Activated CD8-positive, alpha-beta memory T cell treated with anti-CD3 and anti-CD28 coated beads for 36 hours (primary cell): ENCODE results near the gene WWC1. TPM values are rescaled to one million over a fixed set of nuclear protein-coding genes. Genes with fewer than 3 reads are reported as not detected.

Experiments
- CTCF ChIA-PET: fragments of 350-600 bp; sonication (Branson Sonifier 250); formaldehyde crosslinking; loops from one replicate; lab custom pipeline; 2021; ENCODE audit warnings: antibody characterized with exemption; lab: Charles Lee
- POLR2A ChIA-PET: fragments of 350-600 bp; sonication (Branson Sonifier 250); formaldehyde crosslinking; loops from one replicate; lab custom pipeline; 2021; ENCODE audit warnings: antibody characterized with exemption; lab: Charles Lee
- total RNA-seq, 2 experiments: library from RNA; stranded (reverse); gene quantifications; one replicate each; pipeline ENCODE4 v1.2.3, GENCODE V29; 2021

Gene WWC1
- 1 to 10 TPM; 1.9 to 3.2 TPM for total RNA-seq

DNA sequence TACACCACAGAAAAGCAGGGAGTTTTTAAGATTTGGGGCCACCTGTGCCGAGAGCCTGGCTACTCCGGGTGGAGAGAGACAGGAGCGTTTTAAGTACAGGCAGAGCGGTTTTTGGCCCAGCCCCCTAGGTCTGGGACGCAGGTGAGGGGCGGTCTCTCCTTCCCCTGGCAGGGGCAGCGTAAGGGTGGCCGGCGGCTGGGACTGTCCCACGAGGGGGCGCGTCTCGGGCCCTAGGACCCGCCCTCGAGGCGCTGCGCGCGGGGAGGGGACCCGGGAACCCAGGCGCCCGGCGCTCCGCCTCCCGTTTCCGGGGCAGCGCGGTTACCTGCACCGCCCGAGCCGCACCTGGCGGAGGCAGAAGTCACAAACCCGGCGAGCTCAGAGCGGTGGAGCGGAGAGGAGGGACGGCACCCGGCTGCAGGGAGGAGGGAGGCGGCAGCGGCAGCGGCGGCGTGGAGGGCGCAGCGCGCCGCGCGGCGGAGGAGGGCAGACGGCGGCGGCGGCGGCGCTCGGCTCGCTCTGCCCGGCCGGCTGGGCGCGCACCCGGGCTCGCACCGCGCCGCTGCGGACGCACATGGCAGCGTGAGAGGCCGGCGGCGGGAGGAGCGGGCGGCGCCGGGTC, at the start of gene WWC1:
Gene WWC1, plus strand, starts transcription at position 304 of the 622 bp plus-strand sequence. CDS start 508 bp downstream, outside the sequence.
- CTCF ChIA-PET: no interaction called here

GRCh38 chr5:168244838-168245559, 46.4 kb upstream of the WWC1 start:
- POLR2A ChIA-PET: interaction anchor here (0.7 kb wide), 1 partner anchor 112 kb away, joined by 4 read pairs; no protein-coding TSS in a partner anchor
- CTCF ChIA-PET: no interaction called here

More for the DNA sequence above, at the start of gene WWC1:
- POLR2A ChIA-PET: no interaction called here

DNA sequence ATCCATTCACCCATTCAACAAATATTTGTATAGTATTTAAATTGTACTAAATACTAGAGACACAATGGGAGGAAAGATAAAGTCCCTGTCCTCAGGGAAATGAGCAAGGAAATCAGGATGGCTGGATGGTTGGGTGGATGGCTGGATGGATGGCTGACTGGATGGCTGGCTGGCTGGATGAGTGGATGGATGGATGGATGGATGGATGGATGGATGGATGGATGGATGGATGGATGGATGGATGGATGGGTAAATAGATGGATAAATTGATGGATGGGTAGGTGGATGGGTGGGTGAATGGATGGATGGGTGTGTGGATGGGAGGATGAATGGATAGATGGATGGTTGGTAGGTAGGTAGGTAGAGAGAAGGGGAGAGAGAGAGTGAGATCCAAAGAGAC, 41.5 kb upstream of the WWC1 start:
- POLR2A ChIA-PET: no interaction called here
- CTCF ChIA-PET: no interaction called here

- ChIA-PET CTCF (no interaction called here), POLR2A (no interaction called here)
Observed at GRCh38 chr5:168251259-168251658, 40.2 kb upstream of the WWC1 start.

- CTCF ChIA-PET: no interaction called here
- POLR2A ChIA-PET: no interaction called here
Observed at GRCh38 chr5:168254013-168254693, 37.3 kb upstream of the WWC1 start.

DNA sequence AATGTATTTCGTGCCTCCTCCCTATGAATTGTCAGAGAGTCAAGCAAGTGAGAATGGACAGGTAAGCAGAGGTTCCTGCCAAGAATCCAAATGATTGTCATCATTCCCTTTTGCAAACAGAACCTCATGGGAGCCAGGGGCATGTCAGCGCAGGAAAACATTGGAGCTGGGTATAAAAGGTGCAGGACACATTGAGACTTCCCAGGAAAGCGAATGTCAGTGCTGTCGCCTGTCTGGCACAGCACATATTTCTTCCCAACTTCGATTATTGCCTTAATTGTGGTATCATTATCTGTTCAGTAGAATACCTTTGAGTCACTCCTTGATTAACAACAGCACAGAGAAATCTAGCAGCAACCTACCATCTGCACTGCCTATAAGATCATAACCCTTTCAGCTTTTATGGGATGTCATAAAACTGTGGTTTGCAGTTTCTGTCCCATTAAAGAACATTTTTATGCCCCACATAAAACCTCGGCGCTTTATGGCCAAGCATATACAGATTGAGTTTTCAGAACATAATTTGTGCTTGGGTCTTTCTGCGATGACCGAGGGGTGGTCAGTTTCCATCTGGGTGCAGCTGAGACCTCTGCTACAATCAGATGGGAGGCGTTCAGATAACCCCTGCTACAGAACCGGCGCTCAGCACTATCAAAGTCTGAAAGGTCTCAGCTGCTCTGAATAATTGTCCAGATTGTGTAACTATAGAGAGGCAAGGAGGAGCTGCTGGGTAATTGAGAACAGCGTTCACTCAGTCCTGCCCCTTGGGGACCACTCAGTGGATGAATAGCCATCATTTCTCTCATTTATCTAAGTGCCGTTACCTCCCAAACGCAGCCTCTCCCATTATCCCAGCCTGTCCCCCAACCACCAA, 30.9 kb upstream of the WWC1 start:
- ChIA-PET CTCF (no interaction called here), POLR2A (no interaction called here)

- CTCF ChIA-PET: no interaction called here
- POLR2A ChIA-PET: no interaction called here
Observed at GRCh38 chr5:168261227-168261571, 30.2 kb upstream of the WWC1 start.

DNA sequence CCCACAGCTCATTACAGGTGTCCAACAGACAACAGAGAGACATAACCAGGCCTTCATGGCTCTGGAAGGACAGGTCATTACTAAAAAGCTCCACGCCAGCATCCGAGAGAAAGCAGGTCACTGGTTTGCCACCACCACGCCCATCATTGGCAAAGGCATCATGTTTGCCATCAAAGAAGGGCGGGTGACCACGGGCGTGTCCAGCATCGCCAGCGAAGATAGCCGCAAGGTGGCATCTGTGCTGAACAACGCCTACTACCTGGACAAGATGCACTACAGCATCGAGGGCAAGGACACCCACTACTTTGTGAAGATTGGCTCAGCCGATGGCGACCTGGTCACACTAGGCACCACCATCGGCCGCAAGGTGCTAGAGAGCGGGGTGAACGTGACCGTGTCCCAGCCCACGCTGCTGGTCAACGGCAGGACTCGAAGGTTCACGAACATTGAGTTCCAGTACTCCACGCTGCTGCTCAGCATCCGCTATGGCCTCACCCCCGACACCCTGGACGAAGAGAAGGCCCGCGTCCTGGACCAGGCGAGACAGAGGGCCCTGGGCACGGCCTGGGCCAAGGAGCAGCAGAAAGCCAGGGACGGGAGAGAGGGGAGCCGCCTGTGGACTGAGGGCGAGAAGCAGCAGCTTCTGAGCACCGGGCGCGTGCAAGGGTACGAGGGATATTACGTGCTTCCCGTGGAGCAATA, 29.3 kb upstream of the WWC1 start:
- ChIA-PET POLR2A (no interaction called here), CTCF (interaction anchor here (0.7 kb wide), 1 partner anchor 50 kb away, joined by 4 read pairs; no protein-coding TSS in a partner anchor)

DNA sequence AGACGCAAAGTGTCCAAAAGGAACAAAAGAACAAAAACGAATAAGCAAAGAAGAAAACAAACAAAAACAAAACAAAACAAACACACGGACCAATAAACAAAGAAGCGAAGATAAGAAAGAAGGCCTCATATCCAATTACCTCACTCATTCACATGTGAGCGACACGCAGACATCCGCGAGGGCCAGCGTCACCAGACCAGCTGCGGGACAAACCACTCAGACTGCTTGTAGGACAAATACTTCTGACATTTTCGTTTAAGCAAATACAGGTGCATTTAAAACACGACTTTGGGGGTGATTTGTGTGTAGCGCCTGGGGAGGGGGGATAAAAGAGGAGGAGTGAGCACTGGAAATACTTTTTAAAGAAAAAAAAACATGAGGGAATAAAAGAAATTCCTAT, 28.3 kb upstream of the WWC1 start:
- ChIA-PET POLR2A (no interaction called here), CTCF (no interaction called here)

DNA sequence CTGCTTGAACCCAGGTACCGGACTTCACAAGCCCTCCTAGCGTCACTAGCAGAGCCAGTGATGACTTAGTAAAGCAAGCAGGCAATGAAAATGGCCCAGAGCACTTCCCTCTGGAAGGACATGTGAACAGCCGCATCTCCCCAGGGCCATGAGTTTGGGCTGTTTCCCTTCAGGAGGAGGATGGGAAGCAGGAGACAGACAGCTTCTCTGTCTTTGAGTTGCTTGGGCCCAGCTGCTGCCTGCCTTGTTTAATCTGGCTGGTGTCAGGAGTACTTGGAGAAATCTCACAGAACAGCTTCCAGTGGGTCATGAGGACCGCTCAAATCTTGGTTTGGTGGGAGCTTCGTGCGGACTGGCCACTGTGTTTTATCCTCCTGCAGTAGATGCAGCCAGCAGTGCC, 25.4 kb upstream of the WWC1 start:
- ChIA-PET CTCF (interaction anchor here (0.6 kb wide), 1 partner anchor 46 kb away, joined by 5 read pairs; no protein-coding TSS in a partner anchor), POLR2A (no interaction called here)

- ChIA-PET CTCF (interaction anchor here (0.6 to 1.4 kb wide), 6 partner anchors 10 to 217 kb away, joined by 3 to 5 read pairs (median 3); partner anchors contain the start of gene RARS1), POLR2A (no interaction called here)
Observed at GRCh38 chr5:168268949-168269936, 22.2 kb upstream of the WWC1 start.

GRCh38 chr5:168269937-168270330, 21.5 kb upstream of the WWC1 start:
- ChIA-PET CTCF (interaction anchor here (0.6 to 1.4 kb wide), 4 partner anchors 12 to 216 kb away, joined by 3 to 5 read pairs (median 4); partner anchors contain the start of gene RARS1), POLR2A (no interaction called here)

GRCh38 chr5:168270476-168270875, 21.0 kb upstream of the WWC1 start:
- ChIA-PET CTCF (interaction anchor here (0.6 kb wide), 1 partner anchor 54 kb away, joined by 3 read pairs; no protein-coding TSS in a partner anchor), POLR2A (no interaction called here)

DNA sequence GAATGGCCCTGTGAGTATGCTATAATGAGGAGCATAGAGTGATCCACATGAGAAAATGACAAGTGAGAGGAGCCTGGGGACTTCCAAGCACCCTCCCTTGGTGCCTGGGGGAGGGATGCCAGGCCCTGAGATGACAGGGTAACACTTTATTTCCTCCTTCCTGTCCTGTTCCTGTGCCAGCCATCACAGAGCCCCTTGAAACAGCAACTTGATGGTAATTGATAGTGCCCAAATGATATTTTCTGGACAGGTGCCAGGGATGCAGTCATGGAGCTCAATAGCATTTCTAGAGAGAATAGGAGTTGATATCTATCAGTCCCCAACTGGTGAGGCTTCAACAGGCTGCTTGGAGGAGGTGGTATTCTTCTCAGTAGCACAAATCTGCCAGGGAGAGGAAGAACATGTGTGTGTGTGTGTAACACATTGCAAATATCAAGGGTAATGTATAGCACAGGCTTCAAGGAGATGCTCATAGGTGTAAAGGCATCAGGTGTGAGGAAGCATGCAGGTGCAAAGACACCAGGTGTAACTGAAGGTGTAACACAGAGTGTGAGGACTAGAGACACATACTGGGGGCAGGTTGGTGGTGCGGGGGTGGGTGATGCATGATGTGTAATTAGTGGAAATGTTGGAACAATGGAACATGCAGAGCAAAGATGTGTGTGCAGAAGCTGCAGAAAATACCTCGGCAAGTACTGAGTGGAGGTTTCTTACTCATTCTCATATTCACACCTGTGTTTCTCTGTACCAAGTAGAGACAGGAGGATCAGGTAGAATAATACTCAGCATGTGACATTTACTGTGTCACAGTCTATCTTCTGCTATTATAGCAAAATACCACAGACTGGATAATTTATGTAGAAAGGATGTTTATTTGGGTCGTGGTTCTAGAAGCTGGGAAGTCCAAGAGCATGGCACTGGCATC, 18.1 kb upstream of the WWC1 start:
- CTCF ChIA-PET: no interaction called here
- POLR2A ChIA-PET: no interaction called here

DNA sequence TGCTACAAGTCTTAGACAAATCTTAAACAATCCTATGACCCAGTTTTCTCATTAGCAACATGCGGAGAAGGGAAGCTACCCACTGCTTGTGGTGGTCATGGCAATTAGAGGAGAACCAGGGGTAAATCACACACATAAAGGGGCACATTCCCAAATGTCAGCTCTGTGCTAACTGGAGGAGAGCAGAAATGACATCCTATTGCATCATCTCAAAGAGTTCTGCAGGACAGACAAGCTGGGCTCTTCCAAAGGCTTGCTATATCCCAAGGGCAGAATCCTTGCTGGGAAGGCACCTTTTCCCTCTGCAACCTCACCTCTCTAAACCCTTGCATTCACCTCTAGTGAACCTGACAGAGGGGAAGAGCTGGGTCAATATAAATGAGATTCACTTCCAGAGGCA, 17.0 kb upstream of the WWC1 start:
- CTCF ChIA-PET: no interaction called here

DNA sequence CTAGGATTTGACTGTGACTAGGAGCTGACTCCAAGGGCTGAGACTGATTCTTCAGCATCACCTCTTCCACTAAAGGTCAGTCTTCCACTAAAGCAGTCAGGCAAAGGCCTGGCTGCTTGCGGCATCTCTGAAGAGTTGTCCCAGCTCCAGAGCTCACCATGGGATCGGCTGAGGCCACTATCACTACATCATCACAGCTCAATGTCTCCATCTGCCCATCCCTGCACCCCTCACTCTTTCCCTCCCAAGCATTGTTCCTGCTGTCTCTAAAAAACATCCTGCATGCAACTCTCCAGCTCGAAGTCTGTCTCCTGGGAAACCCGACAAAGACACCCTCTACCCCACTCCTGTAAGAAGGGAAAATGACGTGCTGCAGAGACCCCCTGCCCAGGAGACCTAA, 15.5 kb upstream of the WWC1 start:
- ChIA-PET CTCF (no interaction called here), POLR2A (no interaction called here)

More for the DNA sequence above, 17.0 kb upstream of the WWC1 start:
- POLR2A ChIA-PET: no interaction called here
